Placental epithelial cell (primary cell): Measurements from ENCODE around the gene ZNF514. TPM values are rescaled to one million over a fixed set of nuclear protein-coding genes. Genes with fewer than 3 reads are reported as not detected.

ENCODE experiments used
- total RNA-seq: library from RNA; depleted of rRNA; stranded (reverse); fragments of >200 nt; gene quantifications from 2 replicates; pipeline ENCODE4 v1.2.3, GENCODE V29; 2012

ZNF514 gene
- total RNA-seq, result 10.5 and 19.2 TPM in 2 replicates

GRCh38 chr2:95159690-95160449 is at the start of gene ZNF514:
Gene ZNF514 (minus strand): TSS chr2:95159848. CDS start chr2:95153253, 6,595 bp downstream.

GRCh38 chr2:95207111-95207961 is 47.7 kb upstream of the ZNF514 start, which contains the start of gene ZNF892:
Gene ZNF892 (plus strand): TSS chr2:95207521. CDS start chr2:95207816, 295 bp downstream.

GRCh38 chr2:95165371-95166064 is 5.9 kb upstream of the ZNF514 start, which contains the start of gene ZNF2:
Gene ZNF2 (plus strand): TSS chr2:95165809. CDS start chr2:95176227, 10,418 bp downstream.

DNA sequence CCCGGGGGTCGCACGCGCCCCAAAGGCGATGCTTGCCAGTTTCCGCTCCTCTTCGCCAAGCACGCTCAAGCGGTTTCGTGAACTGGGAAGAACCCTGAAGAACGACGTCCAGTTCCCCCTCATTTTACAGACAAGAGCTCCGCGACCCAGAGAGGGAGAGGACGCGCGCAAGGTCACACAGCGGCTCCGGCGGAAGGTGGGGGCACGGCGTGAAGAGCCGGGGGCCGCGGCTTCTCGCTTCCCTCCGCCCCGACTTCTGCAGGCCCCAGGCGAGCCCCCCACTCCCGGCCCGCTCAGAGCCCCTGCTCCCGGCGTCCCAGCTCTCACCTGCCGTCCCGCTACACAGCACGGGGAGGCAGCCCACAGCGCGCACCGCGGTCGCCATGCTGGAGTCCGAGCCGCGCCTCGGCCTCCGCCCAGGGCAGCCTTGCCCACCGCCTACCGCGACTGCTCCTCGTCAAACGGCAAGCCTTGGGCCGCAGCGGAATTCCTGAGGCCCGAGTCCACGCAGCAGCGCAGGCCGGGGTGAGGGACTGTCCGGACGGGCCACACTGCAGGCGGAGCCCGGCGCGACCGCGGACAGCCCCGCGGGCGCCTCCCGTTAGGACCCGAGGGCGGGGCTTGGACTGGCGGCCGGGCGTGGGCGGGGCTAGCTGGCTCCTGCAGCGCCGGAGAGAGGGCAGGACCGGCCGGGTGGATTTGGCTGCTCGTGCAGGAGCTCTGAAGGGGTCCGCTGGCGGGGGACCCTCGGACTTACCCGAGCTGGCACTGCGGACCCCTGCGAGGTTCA is 38.0 kb downstream of the ZNF514 start, which contains the start of gene MRPS5:
Gene MRPS5 (minus strand): TSS at position 402 of the 790 bp plus-strand sequence. CDS start 17 bp downstream, at position 385.

Other genes with a start within 250 kb of the ZNF514 start
- gene MAL, start 134.1 kb downstream of the ZNF514 start, total RNA-seq, result 0.76 and 1.6 TPM in 2 replicates
- gene MRPS5, start 38.0 kb downstream of the ZNF514 start, total RNA-seq, result 20.4 and 21.1 TPM in 2 replicates
- 7.5 and 9.8 TPM in 2 replicates for gene ZNF2, start 6.0 kb upstream of the ZNF514 start, total RNA-seq
- 18.5 and 20.7 TPM in 2 replicates for gene ZNF892, start 47.7 kb upstream of the ZNF514 start, total RNA-seq
- 101 and 124 TPM in 2 replicates for gene PROM2, start 114.6 kb upstream of the ZNF514 start, total RNA-seq
- 26.0 and 27.1 TPM in 2 replicates for gene KCNIP3, start 137.5 kb upstream of the ZNF514 start, total RNA-seq
- 22.8 and 26.4 TPM in 2 replicates for gene FAHD2A, start 242.9 kb upstream of the ZNF514 start, total RNA-seq